Embryonic facial prominence (tissue), 1 donor: Measurements from ENCODE around the gene ABRACL.
"Not testable (repeated sequence)": the region's sequence is repeated elsewhere in the genome, so short reads cannot be mapped to it uniquely, and the experiment has no call there.

Experiments used
- DNase-seq: peaks from one replicate; pipeline ENCODE4 v3.0.0-alpha.2; 2016; ENCODE audit errors: extremely low spot score

Gene ABRACL, protein sequence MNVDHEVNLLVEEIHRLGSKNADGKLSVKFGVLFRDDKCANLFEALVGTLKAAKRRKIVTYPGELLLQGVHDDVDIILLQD

DNA sequence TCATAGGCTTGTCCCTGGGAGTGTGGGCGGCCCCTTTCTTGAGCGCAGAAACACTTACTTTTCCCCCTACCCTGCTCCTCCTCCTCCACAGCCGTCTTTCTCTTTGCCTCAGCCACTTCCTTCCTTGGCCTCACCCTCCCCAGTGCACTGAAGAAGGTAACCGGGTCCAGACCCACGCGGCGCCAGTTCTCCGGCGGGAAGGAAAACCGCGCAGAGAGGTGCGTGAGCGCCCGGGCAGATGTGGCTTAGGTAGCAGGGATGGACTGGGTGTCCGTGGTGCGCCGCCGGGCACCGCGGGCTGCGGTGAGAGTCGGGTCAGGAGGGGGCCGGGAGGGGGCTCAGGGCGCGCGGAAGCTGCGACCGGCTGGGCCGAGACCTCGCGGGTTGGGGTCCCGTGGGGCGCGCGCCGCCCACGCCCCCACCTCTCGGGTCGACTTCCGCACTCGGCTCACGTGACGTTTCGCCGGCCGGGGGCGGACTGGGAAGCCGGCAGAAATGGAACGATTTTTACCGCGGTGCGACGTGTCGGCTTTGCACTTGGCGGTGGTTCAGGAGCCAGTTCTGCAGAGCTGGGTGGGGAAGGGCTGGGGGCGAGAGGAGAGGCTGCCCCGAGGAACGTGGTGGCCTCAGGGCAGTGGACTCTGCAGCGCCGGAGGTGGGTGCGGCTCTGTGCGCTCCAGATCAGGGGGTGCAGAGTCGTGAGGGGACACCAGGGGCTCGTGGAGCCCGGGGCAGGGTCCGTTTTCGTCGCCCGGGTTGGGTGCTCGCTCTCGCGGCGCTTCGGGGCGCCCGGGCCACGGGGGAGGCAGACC, at the start of gene ABRACL:
Gene ABRACL, plus strand, starts transcription at position 88 of the 812 bp plus-strand sequence. CDS start 5,416 bp downstream, outside the sequence.
- peak; percentile 71 for DNase-seq

DNA sequence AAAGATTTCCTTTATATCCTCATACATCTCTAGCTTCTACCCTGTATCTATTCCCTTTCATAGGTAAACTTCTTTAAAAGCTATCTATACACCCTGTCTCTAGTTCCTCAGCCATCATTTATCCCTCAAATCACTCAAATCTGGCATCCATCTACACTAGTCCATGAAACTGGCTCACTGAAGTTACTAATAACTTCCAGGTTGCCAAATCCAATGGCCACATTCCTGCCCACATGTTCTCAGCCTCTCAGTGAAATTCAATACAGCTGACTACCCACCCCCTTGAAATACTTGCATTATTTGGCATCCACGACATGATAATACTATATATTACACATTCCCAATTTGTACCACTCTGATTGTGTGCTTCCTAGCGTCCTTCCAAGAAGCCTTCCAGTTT, 49.2 kb upstream of the ABRACL start:
- DNase-seq: no peak

DNA sequence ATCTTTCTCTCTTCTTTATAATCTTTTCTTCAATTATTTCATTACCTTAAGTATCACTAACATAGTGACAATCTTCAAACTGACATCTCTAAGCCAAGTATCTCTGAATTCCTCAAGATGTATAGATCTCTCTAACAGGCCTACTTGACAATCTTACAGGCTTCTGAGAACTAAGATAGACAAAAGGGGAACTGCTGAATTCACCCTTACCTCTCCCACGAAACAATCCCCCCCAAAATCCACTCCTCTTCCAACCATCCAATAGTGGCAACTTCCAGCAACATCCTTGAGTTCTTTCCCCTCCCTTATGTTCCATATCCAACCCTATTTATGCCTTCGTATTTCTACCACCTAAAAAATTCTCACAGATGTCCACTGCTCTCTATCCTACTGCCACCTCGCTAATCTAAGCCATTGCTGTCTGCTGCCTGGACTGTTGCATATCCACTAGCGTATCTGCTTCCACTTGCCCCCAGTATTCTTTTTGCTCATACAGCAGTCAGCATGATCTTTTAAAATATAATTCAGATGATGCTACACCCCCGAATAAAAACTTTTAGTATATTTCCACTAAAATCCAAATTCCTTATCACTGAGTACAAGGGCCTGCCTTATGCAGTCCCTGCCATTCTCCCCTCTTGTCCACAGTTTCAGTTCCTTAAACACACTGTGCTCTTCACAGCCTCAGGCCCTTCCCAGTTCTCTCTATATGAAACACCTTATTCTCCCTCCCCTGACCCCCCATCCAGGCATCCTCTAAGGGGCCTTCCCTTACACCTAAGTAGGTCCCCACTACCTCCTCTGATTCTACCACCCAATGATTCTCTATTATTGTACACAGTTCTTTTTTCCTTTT, 48.5 kb upstream of the ABRACL start:
- no peak for DNase-seq

DNA sequence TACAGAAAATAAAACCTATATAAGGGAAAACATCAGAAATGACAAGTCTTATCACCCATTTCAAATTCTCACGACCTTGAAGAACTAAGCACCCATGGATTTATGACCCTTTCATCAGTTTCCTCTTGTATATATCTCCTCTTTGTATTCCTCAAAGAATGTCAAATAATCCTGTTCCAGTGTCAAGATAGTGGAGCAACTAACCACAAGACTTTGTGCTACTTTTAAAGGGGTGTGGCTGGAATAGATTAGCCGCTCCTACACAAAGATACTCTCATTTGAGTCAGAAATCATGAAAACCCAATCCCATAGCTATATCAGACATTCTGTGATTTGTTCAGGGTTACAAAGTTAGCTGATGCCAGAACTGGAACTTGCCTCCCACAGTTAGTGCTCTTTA, 47.1 kb upstream of the ABRACL start:
- DNase-seq: no peak

DNA sequence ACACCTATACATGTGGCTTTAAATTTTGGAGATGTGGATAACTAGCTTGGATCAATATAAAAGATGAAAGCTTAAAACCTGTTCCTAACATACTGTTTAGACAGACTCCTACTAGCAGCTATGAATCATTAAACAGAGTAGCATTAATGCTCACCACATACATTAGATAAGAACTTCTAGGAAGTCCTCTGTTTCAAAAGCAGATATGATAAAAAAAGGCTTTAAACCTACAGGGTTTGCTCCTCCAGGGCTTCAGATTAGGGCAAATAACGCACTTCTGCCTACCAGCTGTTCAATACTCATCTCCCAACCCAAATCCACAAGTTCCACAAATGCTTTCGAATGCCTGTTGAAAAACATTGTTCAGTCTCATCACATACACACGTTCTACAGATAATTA, 42.0 kb upstream of the ABRACL start:
- DNase-seq: no peak

DNA sequence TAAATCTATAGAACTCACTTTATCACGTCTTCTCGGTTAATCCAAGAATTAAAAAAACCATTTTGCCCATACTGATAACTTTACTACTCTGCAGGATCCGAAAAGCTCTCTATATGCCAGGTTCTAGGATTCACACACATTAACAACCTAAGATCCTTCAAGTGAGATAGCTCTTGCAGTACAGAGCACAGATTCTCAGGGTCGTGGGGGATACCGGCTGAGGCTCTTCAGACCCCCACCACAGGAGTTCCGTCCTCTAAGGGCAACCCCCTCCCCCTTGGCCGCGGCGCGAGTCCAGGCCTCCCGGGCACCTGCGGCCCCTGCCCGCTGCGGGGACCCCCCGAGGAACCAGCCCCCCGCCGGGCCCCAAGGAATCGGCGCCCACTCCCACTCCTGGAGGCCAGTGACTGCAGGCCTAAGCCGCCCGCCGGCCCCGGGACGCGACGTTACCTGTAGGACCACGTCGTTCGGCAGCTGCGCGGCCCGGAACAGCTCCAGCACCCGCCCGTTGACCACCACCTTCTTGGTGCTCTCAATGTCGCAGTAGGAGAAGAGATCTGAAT, 41.4 kb upstream of the ABRACL start:
- DNase-seq: no peak

DNA sequence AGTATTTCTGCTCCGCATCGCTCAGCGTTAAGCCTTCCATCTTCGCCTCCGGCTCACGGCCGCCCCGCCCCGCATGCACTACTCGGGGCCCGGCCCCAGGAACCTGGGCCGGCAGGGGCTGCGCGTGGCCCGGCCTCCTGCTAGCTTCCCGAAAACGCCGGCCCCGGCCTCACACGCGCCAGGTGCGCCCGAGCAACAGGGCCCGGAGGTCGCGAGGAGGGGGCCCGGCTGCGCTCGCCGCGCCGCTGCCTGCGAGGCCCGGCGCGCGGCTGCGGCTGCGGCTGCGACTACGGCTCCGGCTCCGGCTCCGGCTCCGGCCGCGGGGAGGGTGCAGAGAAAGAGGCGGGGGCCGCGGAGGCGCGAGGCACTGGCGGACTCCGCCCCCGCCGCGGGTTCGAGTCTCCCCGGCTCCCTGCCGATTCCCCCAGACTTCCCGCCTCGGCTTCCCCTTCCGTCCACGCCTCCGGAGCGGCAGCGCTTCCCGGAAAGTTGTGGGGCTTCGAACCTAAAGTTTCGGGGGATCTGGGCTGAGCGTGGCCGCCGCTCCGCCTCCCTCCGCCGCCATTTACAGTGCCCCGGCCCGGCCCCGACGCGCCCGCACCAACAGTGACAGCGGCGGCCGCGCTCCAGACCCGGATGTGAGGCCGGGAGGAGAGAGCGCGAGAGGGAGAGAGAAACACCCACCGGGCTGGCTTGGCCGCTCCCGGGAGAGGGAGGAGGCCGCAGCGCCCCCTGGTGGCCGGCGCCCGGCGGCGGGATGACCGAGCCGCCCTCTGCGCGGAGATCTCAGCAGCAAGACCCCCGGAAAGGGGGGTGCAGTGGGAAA, 40.7 kb upstream of the ABRACL start, which contains the start of gene REPS1:
Gene REPS1, minus strand, starts transcription at position 611 of the 826 bp plus-strand sequence. Its CDS starts 571 bp downstream, at position 40.
- DNase-seq: peak; percentile 88

DNA sequence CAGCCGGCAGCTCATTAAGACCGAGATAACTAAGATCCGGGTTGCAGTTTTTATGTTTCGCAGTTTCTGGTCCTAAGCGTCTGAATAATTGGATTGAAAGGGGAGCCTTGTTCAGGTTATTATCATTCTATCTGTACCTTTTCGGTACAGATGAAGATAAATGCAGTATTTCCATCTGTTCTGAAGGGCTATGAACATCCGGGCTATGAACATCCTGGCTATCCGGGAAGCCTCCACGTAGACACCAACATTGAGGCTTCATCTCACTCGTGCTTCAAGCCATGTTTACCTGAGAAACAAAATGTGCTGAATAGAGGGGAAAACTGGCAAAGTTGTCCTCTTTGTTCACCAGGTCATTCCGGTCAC, 40.1 kb upstream of the ABRACL start:
- DNase-seq: no peak

DNA sequence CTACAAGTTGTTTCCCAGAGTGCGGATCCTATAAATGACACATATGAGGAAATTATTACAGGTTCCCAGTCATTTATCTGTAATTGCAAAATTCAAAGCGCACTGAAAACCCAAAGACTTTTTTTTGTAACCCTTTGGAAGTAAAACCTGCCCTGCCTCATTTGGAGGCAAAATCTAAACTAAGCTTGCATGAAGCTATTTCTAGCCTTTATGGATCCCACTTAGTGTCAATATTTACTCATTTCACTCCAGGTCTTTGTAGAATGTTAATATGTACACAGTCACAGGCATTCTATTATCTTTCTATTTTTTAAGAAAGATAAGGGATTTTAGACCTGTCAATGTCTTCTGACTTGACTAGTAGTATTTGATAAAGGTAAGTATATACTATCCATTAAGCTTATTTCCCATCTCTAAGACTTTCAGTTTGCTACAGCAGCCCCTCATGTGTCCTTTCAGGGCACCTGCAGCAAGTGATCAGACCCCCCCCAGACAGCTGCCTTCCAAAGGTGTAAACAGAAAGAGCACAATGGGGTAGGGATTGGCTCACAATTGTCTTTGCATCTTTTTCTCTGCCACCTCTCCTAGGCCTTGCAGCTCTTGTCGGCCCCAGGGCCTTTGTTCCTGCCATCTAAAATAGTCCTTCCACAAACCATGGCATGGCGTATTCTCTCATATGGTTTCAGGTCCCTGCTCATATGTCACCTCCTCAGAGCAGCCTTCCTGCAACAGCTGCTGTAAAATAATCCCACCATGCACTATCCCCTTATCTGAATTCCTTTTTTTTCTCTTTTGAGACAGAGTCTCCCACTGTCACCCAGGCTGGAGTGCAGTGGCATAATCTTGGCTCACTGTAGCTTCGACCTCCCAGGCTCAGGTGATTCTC, 39.2 kb upstream of the ABRACL start:
- no peak for DNase-seq

DNA sequence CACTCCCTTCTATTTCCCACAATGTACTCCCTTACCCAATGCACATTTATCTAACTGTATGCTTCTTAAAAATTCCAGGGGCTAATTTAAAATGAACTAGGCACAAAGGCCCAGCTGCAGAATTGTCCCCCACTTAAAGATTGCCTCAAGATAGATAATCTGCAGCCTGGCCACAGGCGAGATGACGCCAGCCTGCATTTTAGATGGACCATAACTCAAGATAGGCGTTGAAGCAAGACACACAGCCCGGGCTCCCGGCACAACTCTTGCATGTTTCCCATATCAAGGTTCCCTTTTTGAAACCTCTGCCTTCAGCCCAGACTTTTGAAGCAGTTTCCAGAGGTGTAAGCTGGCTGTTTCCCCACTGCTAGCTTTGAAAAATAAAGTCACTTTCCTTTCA, 37.3 kb upstream of the ABRACL start:
- no peak for DNase-seq

DNA sequence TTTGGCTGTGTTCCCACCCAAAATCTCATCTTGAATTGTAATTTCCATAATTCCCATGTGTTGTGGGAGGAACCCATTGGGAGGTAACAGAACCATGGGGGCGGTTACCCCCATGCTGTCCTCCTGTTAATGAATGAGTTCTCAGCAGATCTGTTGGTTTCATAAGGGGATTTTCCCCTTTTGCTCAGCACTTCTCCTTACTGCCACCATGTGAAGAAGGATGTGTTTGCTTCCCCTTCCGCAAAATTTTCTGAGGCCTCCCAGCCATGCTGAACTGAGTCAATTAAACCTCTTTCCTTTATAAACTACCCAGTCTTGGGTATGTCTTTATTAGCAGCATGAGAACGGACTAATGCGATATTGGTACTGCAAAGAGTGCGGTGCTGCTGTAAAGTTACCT, 35.6 kb upstream of the ABRACL start:
- DNase-seq: not testable (repeated sequence)

DNA sequence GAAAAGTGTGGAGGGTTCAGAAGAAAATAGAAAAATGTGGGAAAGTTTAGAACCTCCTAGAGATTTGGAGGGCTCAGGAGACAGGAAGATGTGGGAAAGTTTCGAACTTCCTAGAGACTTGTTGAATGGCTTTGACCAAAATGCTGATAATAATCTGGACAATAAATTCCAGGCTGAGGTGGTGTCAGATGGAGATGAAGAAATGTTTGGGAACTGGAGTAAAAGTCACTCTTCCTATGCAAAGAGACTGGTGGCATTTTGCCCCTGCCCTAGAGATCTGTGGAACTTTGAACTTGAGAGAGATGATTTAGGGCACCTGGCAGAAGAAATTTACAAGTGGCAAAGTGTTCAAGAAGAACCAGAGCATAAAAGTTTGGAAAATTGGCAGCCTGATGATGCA, 35.1 kb upstream of the ABRACL start:
- DNase-seq: not testable (repeated sequence)

DNA sequence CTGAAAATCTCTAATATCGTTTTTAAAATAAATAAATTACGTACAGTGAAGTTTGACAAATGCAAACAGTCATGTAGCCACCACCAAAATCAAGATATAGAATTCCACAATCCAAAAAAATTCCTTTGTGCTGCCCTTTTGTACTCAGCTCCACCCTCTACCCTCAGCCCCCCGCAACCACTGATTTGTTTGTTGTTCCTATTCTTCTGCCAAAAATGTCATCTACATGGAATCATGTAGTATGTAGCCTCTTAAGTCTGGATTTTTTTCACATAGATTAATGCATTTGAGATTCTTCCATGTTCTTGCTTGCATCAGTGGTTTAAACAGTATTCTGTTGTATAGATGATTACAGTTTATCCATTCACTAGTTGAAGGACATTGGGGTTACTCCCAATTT, 32.0 kb upstream of the ABRACL start:
- DNase-seq: no peak

DNA sequence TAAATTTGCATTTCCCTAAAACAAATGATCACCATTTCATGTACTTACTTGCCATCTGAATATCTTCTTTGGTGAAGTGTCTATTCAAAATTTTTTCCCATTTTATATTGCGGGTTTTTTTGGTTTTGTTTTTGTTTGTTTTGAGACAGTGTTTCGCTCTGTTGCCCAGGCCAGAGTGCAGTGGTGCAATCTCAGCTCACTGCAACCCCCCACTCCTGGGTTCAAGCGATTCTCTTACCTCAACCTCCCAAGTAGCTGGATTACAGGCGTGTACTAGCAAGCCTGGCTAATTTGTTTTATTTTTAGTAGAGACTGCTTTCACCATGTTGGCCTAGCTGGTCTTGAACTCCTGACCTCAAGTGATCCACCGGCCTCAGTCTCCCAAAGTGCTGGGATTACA, 31.4 kb upstream of the ABRACL start:
- DNase-seq: no peak

DNA sequence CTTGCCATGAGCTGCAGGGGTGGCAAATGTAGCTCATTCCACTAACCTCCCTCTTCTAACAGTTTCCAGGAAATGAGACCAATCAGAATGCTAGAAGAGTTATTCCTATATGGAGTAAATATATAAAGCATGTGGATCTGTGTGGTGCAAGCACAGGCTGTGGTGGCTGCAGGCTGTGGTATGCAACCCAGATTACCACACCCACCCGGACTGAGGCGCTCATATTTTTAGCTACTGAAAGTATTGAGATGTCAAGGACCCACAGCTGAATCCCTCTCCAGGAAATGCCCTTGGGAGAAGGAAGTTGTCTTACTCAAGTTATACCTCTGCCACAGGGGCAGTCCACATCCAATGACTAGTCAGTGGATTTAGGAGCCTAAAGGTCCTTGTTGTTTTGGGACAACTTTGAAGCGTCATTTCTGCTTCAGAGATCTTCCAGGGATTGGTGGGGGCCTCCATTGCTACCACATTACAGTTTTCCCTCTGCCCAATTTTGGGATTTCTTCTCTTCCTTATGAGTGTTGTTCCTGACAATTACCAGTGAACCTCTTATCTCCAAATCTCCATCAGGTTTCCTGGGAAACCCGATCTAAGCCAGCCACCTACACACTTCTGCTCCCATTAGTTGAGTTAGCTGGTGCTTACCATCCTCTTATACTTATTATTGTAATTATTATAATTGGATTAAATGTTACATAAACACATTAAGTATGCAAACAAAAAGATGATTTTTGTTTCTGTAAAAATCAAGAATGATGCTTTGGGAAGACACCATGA, 28.4 kb upstream of the ABRACL start:
- DNase-seq: no peak

DNA sequence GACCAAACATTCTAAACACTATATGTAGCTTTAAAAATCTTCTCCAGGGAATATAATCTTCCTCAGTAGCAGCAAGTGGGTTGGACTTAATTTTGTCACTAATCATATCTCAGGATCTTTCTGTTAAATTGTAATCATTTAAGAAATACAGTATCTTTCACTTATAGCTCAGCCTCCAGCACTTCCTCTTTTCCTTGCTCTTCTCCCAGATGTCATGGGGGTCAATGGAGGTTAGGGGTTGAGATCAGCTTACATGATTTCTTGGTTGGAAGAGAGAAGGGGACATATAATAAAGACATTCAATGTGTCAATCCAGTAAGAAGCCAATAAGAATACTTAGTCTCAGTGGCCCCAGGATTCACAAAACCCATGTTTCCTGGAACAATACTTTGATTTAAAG, 24.8 kb upstream of the ABRACL start:
- no peak for DNase-seq

DNA sequence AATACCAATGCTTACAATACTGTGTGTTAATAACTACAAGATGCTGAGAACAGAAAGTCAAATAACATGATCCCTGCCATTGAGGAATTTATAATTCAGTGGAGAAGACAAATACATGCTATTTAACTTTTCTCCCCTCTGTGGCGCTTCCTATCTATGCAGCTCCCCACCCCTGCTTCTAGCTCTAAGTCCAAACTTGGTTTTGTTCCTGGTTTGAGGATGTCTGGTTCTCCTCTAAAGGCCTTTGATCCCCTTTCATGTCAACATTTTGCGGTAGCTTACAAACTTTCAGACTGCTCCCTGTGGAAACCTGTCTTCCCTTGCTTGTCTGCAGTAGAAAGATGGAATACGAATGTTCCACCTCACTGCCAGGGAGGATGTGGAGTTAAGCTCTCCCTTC, 22.1 kb upstream of the ABRACL start:
- DNase-seq: no peak

DNA sequence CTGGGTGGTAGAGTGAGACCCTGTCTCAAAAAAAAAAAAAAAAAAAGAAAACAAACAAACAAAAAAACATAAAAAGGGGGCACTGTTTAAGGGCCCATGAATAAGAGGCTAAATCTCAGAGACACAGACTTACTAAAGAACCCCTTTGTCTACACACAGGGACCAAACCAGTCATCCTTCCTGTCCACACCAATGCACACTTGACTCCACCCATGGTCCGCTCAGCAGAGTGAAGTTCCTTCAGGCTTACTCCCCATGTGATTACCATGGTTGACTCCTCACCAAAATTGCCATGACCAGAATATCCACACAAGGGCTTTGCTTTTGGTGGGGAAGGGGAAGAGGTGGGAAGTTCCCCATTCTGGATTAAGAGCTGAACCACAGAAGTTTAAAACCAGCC, 21.1 kb upstream of the ABRACL start:
- DNase-seq: no peak

DNA sequence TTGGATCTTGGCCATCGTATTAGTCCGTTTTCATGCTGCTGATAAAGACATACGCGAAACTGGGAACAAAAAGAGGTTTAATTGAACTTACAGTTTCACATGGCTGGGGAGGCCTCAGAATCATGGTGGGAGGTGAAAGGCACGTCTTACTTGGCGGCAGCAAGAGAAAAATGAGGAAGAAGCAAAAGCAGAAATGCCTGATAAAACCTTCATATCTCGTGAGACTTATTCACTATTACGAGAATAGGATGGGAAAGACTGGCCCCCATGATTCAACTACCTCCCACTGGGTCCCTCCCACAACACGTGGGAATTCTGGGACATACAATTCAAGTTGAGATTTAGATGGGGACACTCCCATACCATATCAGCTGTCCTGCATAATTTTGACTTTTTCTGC, 20.4 kb upstream of the ABRACL start:
- no peak for DNase-seq

DNA sequence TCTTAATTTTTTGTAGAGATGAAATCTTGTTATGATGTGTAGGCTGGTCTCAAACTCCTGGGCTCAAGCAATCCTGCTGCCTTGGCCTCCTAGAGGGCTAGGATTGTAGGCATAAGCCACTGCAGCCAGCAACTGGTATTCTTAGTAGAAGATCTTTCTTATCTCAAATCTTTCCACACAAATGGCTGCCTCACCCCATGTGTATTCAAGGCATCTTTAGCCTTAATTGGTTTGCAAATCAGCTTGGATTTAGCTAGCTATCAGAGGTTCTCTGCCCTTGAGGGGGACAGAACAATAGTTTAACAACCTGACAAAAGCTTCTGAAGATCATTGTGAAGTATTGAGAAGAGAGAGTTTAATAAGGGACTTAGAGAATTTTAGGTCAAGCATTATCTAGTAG, 17.9 kb upstream of the ABRACL start:
- DNase-seq: no peak
